Measurements from ENCODE around the gene SLF2. TPM values are rescaled to one million over a fixed set of nuclear protein-coding genes. Genes with fewer than 3 reads are reported as not detected.

The SLF2 gene

DNA sequence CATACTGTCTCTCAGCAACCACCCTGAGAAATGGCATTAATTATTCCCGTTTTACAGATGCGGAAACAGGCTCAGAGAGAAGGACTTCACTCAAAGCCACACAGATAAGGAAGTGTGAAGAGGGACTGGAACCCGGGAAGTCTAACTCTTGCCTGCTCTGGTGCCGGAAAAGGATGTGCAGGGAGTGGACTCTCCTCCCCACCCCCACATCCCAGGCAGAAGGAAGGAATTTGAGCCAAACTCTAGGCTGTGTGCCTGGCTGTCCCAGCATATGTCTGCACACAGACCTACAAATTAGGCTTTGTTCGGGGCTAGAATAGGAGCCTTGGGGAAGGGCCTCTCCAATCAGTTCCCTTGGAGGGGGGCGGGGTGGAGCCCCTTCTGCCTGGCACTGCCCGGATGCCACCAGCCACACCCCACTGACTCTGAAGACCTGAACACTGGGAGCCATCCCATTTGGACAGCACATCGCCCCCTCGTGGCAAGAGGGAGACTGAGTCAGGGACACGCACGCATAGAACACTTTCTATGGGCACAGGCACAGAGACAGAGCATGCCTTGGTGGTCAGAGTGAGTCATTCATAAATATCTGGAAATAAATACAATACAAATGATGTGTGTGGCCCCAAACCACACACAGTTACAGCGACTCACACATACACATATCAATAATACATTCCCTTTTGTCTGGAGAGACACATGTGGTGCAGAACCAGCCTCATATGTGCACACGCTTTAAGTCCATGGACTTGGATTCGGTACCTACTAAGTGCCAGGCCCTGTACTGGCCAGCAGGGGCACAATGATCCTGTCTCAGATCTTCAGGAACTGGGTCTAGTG lies 100.0 kb downstream of the SLF2 start:
- peak; percentile 71 to 82 for DNase-seq (ENCODE audit: low read depth in 1 of 2, low spot score in 1 of 2)
- no peaks in the 10 kb centered on the region for H3K27me3 ChIP-seq (ENCODE audit: insufficient read depth, poor library complexity, severe bottlenecking)
- H3K27ac ChIP-seq (replicated peaks): no peak overlapping the region
- no peak for TF ChIP-seq SPI1 (IDR thresholded peaks at IDR 0.05; ENCODE audit: borderline replicate concordance, low read depth)
- no peak for TF ChIP-seq REST (IDR thresholded peaks at IDR 0.05; ENCODE audit: insufficient replicate concordance, low read depth)
- TF ChIP-seq GABPA (IDR thresholded peaks at IDR 0.05; ENCODE audit: low read depth): no peak
- TF ChIP-seq, protein P1, sequence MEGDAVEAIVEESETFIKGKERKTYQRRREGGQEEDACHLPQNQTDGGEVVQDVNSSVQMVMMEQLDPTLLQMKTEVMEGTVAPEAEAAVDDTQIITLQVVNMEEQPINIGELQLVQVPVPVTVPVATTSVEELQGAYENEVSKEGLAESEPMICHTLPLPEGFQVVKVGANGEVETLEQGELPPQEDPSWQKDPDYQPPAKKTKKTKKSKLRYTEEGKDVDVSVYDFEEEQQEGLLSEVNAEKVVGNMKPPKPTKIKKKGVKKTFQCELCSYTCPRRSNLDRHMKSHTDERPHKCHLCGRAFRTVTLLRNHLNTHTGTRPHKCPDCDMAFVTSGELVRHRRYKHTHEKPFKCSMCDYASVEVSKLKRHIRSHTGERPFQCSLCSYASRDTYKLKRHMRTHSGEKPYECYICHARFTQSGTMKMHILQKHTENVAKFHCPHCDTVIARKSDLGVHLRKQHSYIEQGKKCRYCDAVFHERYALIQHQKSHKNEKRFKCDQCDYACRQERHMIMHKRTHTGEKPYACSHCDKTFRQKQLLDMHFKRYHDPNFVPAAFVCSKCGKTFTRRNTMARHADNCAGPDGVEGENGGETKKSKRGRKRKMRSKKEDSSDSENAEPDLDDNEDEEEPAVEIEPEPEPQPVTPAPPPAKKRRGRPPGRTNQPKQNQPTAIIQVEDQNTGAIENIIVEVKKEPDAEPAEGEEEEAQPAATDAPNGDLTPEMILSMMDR (IDR thresholded peaks at IDR 0.05; ENCODE audit: insufficient read depth, low read length): peak; percentile 77
- no peak for TF ChIP-seq POLR2AphosphoS5 (IDR thresholded peaks at IDR 0.05; ENCODE audit: low read depth)
- H3K4me3 ChIP-seq (replicated peaks; ENCODE audit: insufficient read depth, low read length): no peak overlapping the region

GRCh38 chr10:101013365-101013825 lies 100.6 kb downstream of the SLF2 start:
- no peak overlapping the region for H3K27ac ChIP-seq (replicated peaks)
- no peak overlapping the region for H3K4me3 ChIP-seq (replicated peaks; ENCODE audit: insufficient read depth, low read length)
- no peak for TF ChIP-seq REST (IDR thresholded peaks at IDR 0.05; ENCODE audit: insufficient replicate concordance, low read depth)
- TF ChIP-seq, protein P1 (IDR thresholded peaks at IDR 0.05; ENCODE audit: insufficient read depth, low read length): no peak
- no peak for TF ChIP-seq SPI1 (IDR thresholded peaks at IDR 0.05; ENCODE audit: borderline replicate concordance, low read depth)
- no peak for TF ChIP-seq GABPA (IDR thresholded peaks at IDR 0.05; ENCODE audit: low read depth)
- TF ChIP-seq POLR2AphosphoS5 (IDR thresholded peaks at IDR 0.05; ENCODE audit: low read depth): no peak
- DNase-seq (ENCODE audit: low read depth in 1 of 2, low spot score in 1 of 2): no peak
- H3K27me3 ChIP-seq (ENCODE audit: insufficient read depth, poor library complexity, severe bottlenecking): no peaks in the 10 kb centered on the region

GRCh38 chr10:101014230-101014884 lies 101.6 kb downstream of the SLF2 start:
- TF ChIP-seq, protein P1 (IDR thresholded peaks at IDR 0.05; ENCODE audit: insufficient read depth, low read length): peak; percentile 99
- TF ChIP-seq POLR2AphosphoS5 (IDR thresholded peaks at IDR 0.05; ENCODE audit: low read depth): no peak
- no peak overlapping the region for H3K4me3 ChIP-seq (replicated peaks; ENCODE audit: insufficient read depth, low read length)
- H3K27me3 ChIP-seq (ENCODE audit: insufficient read depth, poor library complexity, severe bottlenecking): no peaks in the 10 kb centered on the region
- no peak overlapping the region for H3K27ac ChIP-seq (replicated peaks)
- peak in 1 of 2 experiments; percentile 74 for DNase-seq (ENCODE audit: low read depth in 1 of 2, low spot score in 1 of 2)

Small RNA genes within 50 kb of the gene (microRNA-seq; reads per million reads assigned to microRNA genes)
- gene MIR608: not detected
